ENCODE results near the gene RBMY1A1.
"Not testable (repeated sequence)": the region's sequence is repeated elsewhere in the genome, so short reads cannot be mapped to it uniquely, and the experiment has no call there.

RBMY1A1 gene

DNA sequence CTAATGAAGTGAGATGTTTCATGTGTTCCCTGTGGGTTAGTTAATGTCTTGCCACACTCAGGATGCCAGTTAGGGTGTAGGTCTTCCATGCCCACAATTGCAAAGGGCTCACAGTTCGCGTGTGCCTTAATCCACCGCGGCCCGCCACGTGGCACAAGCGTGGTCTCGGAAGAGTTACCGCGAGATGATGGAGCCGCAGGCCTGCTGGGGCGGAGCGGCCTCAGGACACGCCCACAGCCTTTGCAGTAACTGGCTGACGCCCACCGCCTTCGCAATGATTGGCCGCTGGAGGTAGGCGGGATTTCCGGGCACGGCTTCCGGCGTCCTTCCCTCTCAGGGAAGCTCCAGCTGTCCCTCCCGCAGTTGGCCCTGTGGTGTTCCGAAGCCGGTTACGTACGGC is at the start of gene RBMY1A1:
RBMY1A1 (plus strand) TSS at position 301 of the 400 bp plus-strand sequence. CDS start 2,013 bp downstream, outside the sequence.
- DNase-seq (ENCODE audit: low read depth): not testable (repeated sequence)

DNA sequence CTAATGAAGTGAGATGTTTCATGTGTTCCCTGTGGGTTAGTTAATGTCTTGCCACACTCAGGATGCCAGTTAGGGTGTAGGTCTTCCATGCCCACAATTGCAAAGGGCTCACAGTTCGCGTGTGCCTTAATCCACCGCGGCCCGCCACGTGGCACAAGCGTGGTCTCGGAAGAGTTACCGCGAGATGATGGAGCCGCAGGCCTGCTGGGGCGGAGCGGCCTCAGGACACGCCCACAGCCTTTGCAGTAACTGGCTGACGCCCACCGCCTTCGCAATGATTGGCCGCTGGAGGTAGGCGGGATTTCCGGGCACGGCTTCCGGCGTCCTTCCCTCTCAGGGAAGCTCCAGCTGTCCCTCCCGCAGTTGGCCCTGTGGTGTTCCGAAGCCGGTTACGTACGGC is 23.6 kb upstream of the RBMY1A1 start, which contains the start of gene RBMY1B:
RBMY1B (plus strand) TSS at position 301 of the 400 bp plus-strand sequence. CDS start 2,013 bp downstream, outside the sequence.
- not testable (repeated sequence) for DNase-seq (ENCODE audit: low read depth)

DNA sequence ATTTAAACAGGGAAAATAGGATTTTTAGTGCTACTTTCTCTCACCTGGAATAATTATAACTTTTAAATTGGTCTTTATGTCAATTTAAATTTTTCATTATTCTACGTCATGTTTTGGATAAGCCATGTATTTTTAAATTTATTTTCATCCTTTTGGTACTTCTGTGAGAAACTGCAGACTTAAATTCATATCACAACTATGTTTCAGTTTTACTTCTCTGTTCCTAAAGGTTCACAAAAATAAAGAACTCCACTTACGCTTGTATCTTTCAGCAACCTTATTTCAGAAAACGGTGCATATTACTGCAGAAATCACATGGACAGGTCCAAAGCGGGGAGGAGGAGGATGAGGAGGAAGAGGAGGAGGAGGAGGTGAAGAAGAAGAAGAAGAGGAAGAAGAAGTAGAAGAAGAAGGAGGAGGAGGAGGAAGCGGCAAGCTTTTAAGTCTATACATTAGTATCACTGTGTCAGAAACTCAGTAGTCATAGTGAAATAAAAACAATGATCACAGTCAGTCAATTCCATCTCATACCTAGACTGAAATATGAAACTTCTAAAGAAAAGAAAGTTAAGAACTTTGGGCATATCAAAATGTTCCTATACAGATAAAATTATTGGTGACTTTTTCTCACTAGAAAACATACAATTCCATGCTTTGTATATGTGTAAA is 24.8 kb downstream of the RBMY1A1 start:
- not testable (repeated sequence) for DNase-seq (ENCODE audit: low read depth)

DNA sequence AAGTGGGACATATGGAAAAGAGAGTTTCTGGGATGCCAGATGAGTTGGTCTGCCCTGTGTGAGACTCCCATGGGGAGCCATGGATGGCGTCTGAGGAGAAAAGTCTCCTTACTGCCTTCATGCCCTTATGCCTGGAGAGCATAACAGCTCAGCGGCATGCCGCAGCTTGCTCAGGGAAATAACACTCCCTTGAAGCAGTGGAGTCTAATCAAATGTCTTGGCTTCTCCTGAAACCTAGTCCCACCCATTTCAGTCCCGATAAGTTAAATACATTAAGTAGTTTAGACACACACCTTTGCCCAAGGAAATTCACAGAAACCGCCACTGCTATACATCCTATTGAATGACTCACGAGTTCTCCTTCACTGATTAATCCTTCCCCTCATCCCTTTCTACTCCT is 50.8 kb downstream of the RBMY1A1 start:
- DNase-seq (ENCODE audit: low read depth): no peak

DNA sequence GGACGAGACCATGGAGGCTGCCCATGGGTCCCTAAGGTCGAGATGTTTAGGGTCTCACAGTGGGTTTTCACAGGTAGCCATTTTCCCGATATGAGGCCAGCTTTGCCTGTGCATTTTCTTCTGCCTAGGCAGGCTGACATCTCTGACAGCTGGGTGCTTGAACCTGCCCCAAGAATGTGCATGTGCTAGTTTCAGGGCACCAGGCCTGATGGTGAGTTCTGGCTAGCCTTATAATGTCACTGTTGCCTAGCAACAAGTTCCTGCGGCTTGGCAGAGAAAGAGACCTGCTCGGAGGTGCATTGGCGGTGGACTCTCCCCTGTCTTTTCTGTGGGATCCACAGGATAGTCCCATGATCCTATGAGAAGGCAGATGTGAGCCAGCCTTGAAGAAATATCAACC is 51.8 kb downstream of the RBMY1A1 start:
- DNase-seq (ENCODE audit: low read depth): not testable (repeated sequence)

DNA sequence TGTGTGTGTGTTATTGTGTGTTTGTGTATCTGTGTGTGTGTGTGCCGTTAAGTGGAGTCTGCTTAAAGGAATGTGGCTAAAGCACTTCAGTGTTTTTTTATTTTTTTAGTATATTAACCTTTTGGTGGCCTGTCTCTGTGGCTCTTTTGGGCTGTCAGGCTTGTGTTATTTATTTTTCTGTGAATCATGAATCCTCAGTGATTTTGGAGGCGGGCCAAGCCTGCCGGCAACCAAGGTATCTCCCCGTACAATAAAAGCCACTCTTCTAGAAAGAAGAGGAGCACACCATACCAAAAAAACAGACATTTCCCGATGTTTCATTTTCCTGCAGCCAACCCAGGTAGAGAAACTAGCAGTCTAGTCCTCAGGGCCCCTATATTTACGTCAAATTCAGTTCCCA is 57.4 kb downstream of the RBMY1A1 start:
- no peak for DNase-seq (ENCODE audit: low read depth)

DNA sequence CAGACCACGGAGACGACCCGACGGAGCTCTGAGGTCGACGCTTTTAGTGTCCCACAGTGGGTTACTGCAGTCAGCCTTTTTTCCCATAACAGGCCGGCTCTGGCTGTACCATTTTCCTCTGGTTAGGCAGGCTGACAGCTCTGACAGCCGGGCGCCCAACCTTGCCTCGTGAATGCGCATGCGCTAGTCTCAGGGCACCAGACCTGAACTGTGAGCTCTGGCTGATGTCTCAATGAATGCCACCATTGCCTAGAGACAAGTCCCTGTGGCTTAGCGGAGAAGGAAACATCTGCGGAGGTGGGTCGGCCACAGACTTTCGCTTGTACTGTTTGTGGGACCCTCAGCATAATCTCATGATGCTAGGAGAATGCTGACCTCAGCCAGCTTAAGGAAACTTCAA is 61.6 kb downstream of the RBMY1A1 start:
- DNase-seq (ENCODE audit: low read depth): not testable (repeated sequence)

Measured in stromal cell of bone marrow (primary cell).